Stimulated activated CD4-positive, alpha-beta T cell treated with anti-CD3 and anti-CD28 coated beads, Interleukin-15, amount 100 ng/mL, for 1 hour (primary cell): Measurements from ENCODE around the gene RAPGEF6.
"Not testable (repeated sequence)": the region's sequence is repeated elsewhere in the genome, so short reads cannot be mapped to it uniquely, and the experiment has no call there.

Experiments
- DNase-seq, 2 donors: peaks; one replicate each; pipeline ENCODE4 v3.0.0-alpha.2; 2020; ENCODE audit warnings: low read depth in 1 of 2, low spot score in 1 of 2

RAPGEF6 gene

GRCh38 chr5:131634996-131635683 lies at the start of gene RAPGEF6:
Gene RAPGEF6 (minus strand): TSS chr5:131635229. CDS start chr5:131635030, 199 bp downstream.
- peak; percentile 84 to 89 for DNase-seq

- no peak for DNase-seq
Observed at GRCh38 chr5:131684595-131684994, 49.6 kb upstream of the RAPGEF6 start.

GRCh38 chr5:131684051-131684450 lies 49.0 kb upstream of the RAPGEF6 start:
- no peak for DNase-seq

GRCh38 chr5:131682826-131683225 lies 47.8 kb upstream of the RAPGEF6 start:
- no peak for DNase-seq

GRCh38 chr5:131682175-131682574 lies 47.1 kb upstream of the RAPGEF6 start:
- DNase-seq: no peak

GRCh38 chr5:131679911-131680310 lies 44.9 kb upstream of the RAPGEF6 start:
- DNase-seq: no peak

- DNase-seq: not testable (repeated sequence)
Observed at GRCh38 chr5:131678273-131678672, 43.2 kb upstream of the RAPGEF6 start.

GRCh38 chr5:131677115-131677514 lies 42.1 kb upstream of the RAPGEF6 start:
- no peak for DNase-seq

- DNase-seq: no peak
Observed at GRCh38 chr5:131672776-131673175, 37.7 kb upstream of the RAPGEF6 start.

GRCh38 chr5:131671994-131672655 lies 37.1 kb upstream of the RAPGEF6 start:
- no peak for DNase-seq

- DNase-seq: no peak
Observed at GRCh38 chr5:131671409-131671808, 36.4 kb upstream of the RAPGEF6 start.

GRCh38 chr5:131664929-131665328 lies 29.9 kb upstream of the RAPGEF6 start:
- DNase-seq: no peak

GRCh38 chr5:131661933-131662332 lies 26.9 kb upstream of the RAPGEF6 start:
- DNase-seq: no peak

GRCh38 chr5:131659841-131660240 lies 24.8 kb upstream of the RAPGEF6 start:
- no peak for DNase-seq

- no peak for DNase-seq
Observed at GRCh38 chr5:131659290-131659689, 24.3 kb upstream of the RAPGEF6 start.

- DNase-seq: no peak
Observed at GRCh38 chr5:131654776-131655175, 19.7 kb upstream of the RAPGEF6 start.

- DNase-seq: no peak
Observed at GRCh38 chr5:131654309-131654708, 19.3 kb upstream of the RAPGEF6 start.

GRCh38 chr5:131649161-131649560 lies 14.1 kb upstream of the RAPGEF6 start:
- no peak for DNase-seq

- no peak for DNase-seq
Observed at GRCh38 chr5:131647048-131647769, 12.2 kb upstream of the RAPGEF6 start.

- DNase-seq: no peak
Observed at GRCh38 chr5:131644822-131645221, 9.8 kb upstream of the RAPGEF6 start.

GRCh38 chr5:131644370-131644769 lies 9.3 kb upstream of the RAPGEF6 start:
- no peak for DNase-seq

GRCh38 chr5:131641494-131641893 lies 6.5 kb upstream of the RAPGEF6 start:
- DNase-seq: no peak
